KMS-11 (cell line): ENCODE data around the gene EMILIN2.
A peak's percentile ranks its signal among the peaks of the same experiment; 100 is the strongest.

Experiments used
- H2AFZ ChIP-seq: fragments of 200-600 bp; sonication (generic); 2 replicates; pipeline ENCODE4 v1.6.1; 2016; ENCODE audit warnings: antibody characterized with exemption, mixed run types, low read depth
- H3K27ac ChIP-seq: fragments of 200-600 bp; sonication (generic); 2 replicates; pipeline ENCODE4 v1.6.1; 2016; ENCODE audit warnings: mild to moderate bottlenecking, mixed run types
- H3K27me3 ChIP-seq: fragments of 200-600 bp; sonication (generic); 2 replicates; pipeline ENCODE4 v1.6.1; 2017; ENCODE audit warnings: mild to moderate bottlenecking, low read depth, mixed run types, moderate library complexity; ENCODE audit not compliant: insufficient read depth
- H3K36me3 ChIP-seq: fragments of 200-600 bp; sonication (generic); 2 replicates; pipeline ENCODE4 v1.6.1; 2017; ENCODE audit warnings: mild to moderate bottlenecking, mixed run types; ENCODE audit not compliant: insufficient read depth
- H3K4me1 ChIP-seq: fragments of 200-600 bp; sonication (generic); 2 replicates; pipeline ENCODE4 v1.6.1; 2016; ENCODE audit warnings: mild to moderate bottlenecking, low read depth, mixed run types; ENCODE audit not compliant: poor library complexity, severe bottlenecking
- H3K4me2 ChIP-seq: fragments of 200-600 bp; sonication (generic); 2 replicates; pipeline ENCODE4 v1.7.0; 2016; ENCODE audit warnings: mild to moderate bottlenecking, mixed run types
- H3K4me3 ChIP-seq: fragments of 200-600 bp; sonication (generic); IDR thresholded peaks from 2 replicates; pipeline ENCODE4 v1.6.1; 2017; ENCODE audit warnings: low read depth, low read length, mixed read lengths; ENCODE audit not compliant: insufficient read depth
- H3K79me2 ChIP-seq: fragments of 200-600 bp; sonication (generic); 2 replicates; pipeline ENCODE4 v1.6.1; 2016; ENCODE audit warnings: low read depth, mixed run types; ENCODE audit not compliant: insufficient read depth
- H3K9ac ChIP-seq: fragments of 200-600 bp; sonication (generic); 2 replicates; pipeline ENCODE4 v1.6.1; 2016; ENCODE audit warnings: mild to moderate bottlenecking, mixed run types
- H4K20me1 ChIP-seq: fragments of 200-600 bp; sonication (generic); 2 replicates; pipeline ENCODE4 v1.6.1; 2016; ENCODE audit warnings: mild to moderate bottlenecking, mixed run types; ENCODE audit not compliant: insufficient read depth
- CTCF ChIP-seq: fragments of 200-600 bp; sonication (generic); conservative IDR thresholded peaks from 2 replicates; pipeline ENCODE4 v1.6.1; 2017; ENCODE audit warnings: low read depth, mild to moderate bottlenecking, antibody characterized with exemption, low read length, moderate library complexity, mixed read lengths

EMILIN2 gene

GRCh38 chr18:2958819-2959298 lies 112.1 kb downstream of the EMILIN2 start:
- no peaks in the 10 kb centered on the region for H3K36me3 ChIP-seq
- H3K27me3 ChIP-seq = no peaks in the 10 kb centered on the region
- H3K27ac ChIP-seq = no peak overlapping the region

DNA sequence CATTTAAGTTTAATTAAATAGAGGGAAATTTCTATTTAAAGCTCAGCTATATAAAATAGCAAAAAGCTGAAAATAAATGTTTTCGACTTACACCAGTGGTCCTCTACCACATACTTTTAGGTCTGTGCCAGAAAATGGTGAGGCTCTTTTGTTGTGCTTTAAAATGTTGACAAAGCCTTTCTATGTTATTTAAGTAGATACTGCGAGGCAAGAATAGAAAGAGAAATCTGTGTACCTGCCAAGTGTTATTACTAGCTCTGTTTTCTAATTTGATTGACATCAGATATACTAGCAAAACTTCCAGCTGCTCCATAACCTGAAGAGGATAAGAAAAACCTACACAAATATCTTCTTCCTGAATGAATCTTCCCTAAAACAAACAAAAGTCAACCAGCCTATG lies 112.5 kb downstream of the EMILIN2 start:
- no peak overlapping the region for H3K9ac ChIP-seq
- H3K79me2 ChIP-seq = no peaks in the 10 kb centered on the region
- H4K20me1 ChIP-seq = no peaks in the 10 kb centered on the region
- TF ChIP-seq CTCF = no peak
- no peak overlapping the region for H3K27ac ChIP-seq
- no peak overlapping the region for H2AFZ ChIP-seq
- H3K27me3 ChIP-seq = no peaks in the 10 kb centered on the region
- H3K4me2 ChIP-seq = peak overlapping the region; percentile 65; the same call in 1 of the 2 replicates
- H3K4me1 ChIP-seq = peaks cover 48% of the 10 kb centered on the region
- H3K36me3 ChIP-seq = no peaks in the 10 kb centered on the region
- no peak overlapping the region for H3K4me3 ChIP-seq

More at GRCh38 chr18:2958819-2959298, 112.1 kb downstream of the EMILIN2 start:
- Histone ChIP-seq H3K4me2 (peak overlapping the region; percentile 65; the same call in 1 of the 2 replicates), H3K4me1 (peaks cover 48% of the 10 kb centered on the region), H3K79me2 (no peaks in the 10 kb centered on the region), H3K9ac (no peak overlapping the region), H2AFZ (no peak overlapping the region), H3K4me3 (no peak overlapping the region), H4K20me1 (no peaks in the 10 kb centered on the region)
- TF ChIP-seq CTCF = no peak

DNA sequence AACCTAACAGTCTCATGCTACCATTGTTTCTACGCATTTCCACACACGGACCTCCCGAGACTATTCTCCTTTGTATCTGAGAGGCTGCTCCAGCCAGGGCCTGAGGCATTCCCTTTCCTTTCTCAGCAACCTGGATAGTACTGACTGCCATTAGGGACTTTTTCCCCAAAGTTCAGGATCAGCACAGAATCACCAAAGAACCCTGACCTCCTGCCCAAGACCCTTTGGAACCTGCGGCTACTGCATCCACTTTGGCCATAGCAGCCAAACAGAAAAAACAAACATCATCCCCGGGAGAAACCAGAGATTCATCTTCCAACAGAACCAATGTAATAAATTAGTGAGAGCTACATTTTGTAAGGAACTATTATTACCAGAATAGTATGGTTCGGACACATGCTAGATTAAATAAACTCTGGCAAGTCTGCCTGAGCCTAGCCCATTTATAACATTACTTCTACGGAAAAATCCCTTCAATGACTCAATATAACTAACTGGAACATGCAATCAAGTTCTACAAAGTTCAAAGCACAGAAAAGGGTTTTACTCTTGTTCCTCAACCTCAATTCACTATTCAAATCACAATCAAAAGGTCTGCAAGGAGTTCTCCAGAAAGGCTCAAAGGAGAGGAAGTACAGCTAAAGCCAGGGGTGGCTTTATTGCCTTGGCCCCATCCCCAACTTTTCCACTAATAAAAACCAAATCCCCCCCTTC lies 114.3 kb downstream of the EMILIN2 start:
- H3K4me1 ChIP-seq = peaks cover 48% of the 10 kb centered on the region
- no peak overlapping the region for H3K9ac ChIP-seq
- no peaks in the 10 kb centered on the region for H3K79me2 ChIP-seq
- H4K20me1 ChIP-seq = no peaks in the 10 kb centered on the region
- no peak overlapping the region for H3K4me3 ChIP-seq
- H2AFZ ChIP-seq = no peak overlapping the region
- H3K36me3 ChIP-seq = no peaks in the 10 kb centered on the region
- H3K4me2 ChIP-seq = peak overlapping the region; percentile 65; the same call in 1 of the 2 replicates
- H3K27ac ChIP-seq = no peak overlapping the region
- TF ChIP-seq CTCF = no peak
- no peaks in the 10 kb centered on the region for H3K27me3 ChIP-seq

- H2AFZ ChIP-seq = no peak overlapping the region
- no peaks in the 10 kb centered on the region for H3K79me2 ChIP-seq
- H3K36me3 ChIP-seq = no peaks in the 10 kb centered on the region
- H4K20me1 ChIP-seq = no peaks in the 10 kb centered on the region
- no peaks in the 10 kb centered on the region for H3K27me3 ChIP-seq
- no peak overlapping the region; the same call in 1 of the 2 replicates for H3K4me2 ChIP-seq
- no peak overlapping the region for H3K9ac ChIP-seq
- no peak overlapping the region for H3K27ac ChIP-seq
- peaks cover 48% of the 10 kb centered on the region for H3K4me1 ChIP-seq
- H3K4me3 ChIP-seq = no peak overlapping the region
- no peak for TF ChIP-seq CTCF
These were observed 115.0 kb downstream of the EMILIN2 start for GRCh38 chr18:2961821-2962220.
